LHCN-M2 (cell line): ENCODE measurements around the gene MUC15. TPM values are rescaled to one million over a fixed set of nuclear protein-coding genes. Genes with fewer than 3 reads are reported as not detected.
A peak's percentile ranks its signal among the peaks of the same experiment; 100 is the strongest.
"Not testable (repeated sequence)": the region's sequence is repeated elsewhere in the genome, so short reads cannot be mapped to it uniquely, and the experiment has no call there.

ENCODE experiments used
- DNase-seq: peaks from one replicate; pipeline ENCODE4 v3.0.0-alpha.2; 2012; ENCODE audit warnings: low read depth
- polyA plus RNA-seq: library from polyadenylated mRNA; unstranded; fragments of >200 nt; gene quantifications from one replicate; pipeline ENCODE4 v1.2.1, GENCODE V29; 2012; ENCODE audit warnings: missing spikeins
- total RNA-seq: library from RNA; depleted of rRNA; stranded (reverse); fragments of >200 nt; gene quantifications from 2 replicates; pipeline ENCODE4 v1.2.3, GENCODE V29; 2014; rRNA removed

The MUC15 gene
- total RNA-seq, result not detected in 2 replicates
- polyA plus RNA-seq, result not detected

GRCh38 chr11:26571861-26572654, at the start of gene MUC15:
TSS of gene MUC15 (minus strand) at chr11:26572263. CDS start at chr11:26567094, 5,169 bp downstream.
- DNase-seq, result no peak

- DNase-seq, result peak; percentile 7
Measured at GRCh38 chr11:26621132-26621531, 49.1 kb upstream of the MUC15 start.

DNA sequence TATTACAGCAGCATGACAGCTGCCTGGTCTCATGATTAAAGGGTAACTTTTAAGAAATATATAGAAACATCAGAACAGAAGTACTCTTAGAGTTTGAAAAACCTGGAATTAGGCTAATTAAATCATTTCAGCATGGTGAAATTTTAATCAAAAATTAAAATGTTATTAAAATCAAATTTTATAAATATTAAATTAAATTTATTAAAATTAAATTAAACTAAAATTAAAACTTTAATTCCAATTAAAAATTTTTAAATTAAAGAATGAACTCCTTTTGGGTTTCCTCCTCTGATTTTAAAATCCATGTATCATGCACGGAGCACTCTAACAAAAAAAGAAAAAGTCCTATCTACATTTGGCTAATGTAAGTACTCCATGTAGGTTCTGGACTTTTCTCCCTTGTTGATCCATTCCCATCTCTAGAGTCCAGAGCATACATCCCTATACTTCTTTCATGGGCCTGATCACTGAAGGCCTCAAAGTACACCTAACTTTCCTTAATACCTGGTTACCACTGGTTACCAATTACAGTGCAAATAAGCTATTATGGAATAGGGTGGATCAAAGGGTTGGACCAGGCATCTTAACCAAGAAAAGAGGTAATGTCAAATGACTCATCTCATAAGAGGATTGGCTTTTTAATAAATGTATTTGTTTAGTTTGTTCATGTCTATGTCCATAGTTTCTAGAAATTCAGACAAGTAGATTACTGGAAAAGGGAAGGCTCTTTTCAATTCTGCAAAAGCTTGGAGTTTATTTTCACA, 48.4 kb upstream of the MUC15 start:
- DNase-seq, result no peak

DNA sequence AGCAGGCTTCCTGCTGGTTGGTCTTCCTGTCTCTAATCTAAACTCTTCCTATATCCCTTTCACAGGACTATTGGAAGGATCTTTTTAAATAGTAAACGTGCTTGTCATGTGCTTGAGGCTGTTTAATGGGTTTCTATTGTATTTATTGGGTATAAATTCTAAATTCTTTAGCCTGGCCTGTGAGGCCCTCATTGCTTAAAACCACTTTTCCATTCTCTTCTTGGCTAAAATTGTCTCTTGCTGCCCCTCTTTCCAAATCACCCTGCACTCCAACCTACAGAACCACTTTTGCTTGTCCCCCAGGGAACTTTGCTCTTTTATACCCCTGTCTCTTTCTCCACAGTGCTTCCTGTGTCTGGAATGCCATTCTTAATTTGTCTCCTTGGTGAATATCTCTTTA, 46.4 kb upstream of the MUC15 start:
- DNase-seq, result no peak

GRCh38 chr11:26613759-26614158, 41.7 kb upstream of the MUC15 start:
- DNase-seq, result no peak

GRCh38 chr11:26608507-26609146, 36.6 kb upstream of the MUC15 start:
- no peak for DNase-seq

GRCh38 chr11:26607725-26608506, 35.9 kb upstream of the MUC15 start:
- no peak for DNase-seq

DNA sequence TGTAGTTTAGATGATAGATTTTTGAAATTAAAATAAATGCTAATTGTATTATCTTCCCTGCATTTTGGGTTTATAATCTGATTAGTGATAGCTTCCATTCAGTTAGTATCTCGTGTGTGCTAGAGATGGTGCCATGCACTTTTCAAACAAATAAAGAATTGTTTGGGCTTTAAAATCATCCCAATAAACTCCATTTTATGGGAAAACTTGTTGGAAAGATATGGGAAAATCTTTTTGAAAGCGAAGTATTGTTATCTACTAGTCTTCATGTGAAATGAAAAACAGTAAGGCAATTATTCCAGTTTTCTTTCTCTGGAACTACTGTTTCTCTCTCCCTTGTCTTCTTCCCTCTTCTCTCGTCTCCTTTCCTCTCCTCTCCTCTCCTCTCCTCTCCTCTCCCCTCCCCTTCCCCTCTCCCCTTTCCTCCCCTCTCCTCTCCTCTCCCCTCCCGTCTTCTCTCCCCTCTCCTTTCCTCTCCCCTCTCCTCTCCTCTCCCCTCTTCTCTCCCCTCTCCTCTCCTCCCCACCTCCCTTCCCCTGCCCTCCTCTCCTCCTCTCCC, 27.9 kb upstream of the MUC15 start:
- DNase-seq, result no peak

DNA sequence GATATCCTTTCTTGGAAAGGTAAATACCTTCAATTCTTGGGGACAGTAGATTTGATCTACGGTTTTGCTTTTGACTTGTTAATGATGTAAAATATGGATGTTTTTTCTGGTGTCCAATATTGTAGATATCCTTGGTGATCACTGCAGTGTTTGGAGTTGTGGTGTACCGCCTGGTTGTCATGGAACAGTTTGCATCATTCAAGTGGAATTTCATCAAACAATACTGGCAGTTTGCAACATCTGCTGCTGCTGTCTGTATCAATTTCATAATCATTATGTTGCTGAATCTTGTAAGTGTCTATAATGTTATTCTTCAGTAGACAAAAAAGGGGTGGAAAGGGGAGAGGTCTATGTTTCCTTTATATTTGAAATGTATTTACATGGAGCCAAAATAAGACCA, 27.4 kb upstream of the MUC15 start:
- DNase-seq, result peak; percentile 27

DNA sequence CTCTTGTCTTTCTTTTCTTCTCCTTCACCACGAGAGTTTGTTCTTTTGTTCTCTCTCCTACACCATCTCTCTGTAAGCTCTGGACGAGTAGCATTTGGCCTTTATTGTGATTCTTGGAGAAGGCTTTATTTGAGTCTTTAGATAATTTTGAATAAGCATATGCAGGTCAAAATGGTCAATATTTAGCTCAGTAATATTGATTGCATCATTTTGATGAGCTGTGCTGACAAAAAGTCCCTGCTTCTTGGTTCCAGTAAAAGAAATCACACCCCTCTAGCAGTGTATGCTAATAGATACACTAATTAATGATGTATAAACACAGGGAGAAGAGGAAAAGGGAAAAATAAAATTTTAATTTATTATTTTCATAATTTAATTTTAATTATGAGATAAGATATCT, 25.8 kb upstream of the MUC15 start:
- DNase-seq, result no peak

DNA sequence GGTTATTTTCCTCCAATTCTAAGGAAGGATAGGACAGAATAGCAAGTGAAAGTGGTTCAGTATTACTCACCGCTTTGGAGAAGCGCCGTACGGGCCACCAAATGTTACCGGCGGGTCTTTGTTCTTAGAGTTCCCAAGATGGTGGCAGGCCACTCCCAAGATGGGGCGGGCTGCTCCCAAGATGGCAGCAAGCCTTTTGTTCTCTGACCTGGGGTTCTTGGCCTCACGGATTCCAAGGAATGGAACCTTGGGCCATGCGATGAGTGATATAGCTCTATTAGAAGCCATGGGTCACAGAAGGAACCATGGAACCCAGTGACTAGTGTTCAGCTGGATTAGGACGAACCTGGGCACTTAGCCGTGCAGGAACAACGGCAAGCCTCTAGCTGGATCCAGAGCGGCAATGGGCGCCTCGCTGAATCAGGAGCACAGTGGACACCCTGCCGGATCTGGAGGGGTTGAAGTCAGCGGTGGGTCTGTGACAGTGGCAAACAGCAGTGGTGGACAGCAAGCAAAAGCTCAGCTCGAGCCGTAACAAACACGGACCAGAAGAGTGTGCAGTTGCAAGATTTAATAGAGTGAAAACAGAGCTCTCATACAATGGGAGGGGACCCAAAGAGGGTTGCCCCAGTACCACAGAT, 25.1 kb upstream of the MUC15 start:
- DNase-seq, result not testable (repeated sequence)

DNA sequence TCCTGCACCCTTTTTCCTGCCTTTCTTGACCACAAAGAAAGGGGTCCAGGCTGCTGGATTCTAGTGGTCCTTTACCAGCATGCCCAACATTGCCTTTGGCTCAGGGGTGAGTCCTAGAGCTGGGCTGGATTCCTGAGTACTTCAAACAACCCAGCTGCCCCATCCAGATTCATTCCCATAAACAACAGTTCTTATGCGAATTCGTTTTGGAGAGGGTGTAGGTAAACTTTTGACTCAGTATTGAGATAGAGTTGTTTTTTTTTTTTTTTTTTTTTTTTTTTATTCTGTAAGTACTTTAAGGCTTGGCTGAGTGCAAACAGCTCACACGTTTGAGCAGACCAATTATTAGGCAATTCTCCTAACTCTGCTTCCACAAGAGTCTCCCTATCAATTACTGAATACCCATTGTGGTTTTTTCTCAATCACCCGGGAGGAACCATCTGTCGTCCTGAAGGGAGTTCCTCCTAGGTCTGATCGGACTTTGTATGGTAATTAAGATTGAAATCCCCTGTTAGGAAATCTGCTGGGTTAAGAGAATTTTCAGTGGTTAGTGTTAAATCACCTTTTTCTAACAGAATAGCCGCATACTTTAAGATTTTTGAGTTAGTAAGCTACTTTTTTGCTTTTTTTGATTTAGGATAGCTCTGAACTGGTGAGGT, 23.3 kb upstream of the MUC15 start:
- not testable (repeated sequence) for DNase-seq

DNA sequence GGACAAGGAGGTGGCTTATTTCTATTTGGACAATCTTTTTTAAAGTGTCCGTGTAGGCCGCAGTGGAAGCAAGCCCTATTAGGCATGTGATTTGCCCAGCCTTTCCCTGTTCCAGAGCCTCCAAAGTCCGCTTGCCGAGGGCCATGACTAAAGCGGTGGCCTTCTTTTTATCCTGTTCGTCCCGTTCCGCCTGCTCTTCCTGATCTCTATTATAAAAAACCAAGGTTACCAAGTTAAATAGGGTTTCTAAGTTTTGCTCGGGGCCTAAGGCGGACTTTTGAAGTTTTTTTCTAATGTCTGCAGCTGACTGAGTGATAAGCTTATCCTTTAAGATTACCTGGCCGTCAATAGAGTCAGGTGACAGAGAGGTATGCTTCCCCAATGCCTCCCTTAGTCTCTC, 21.6 kb upstream of the MUC15 start:
- DNase-seq, result no peak

GRCh38 chr11:26587073-26587472, 15.0 kb upstream of the MUC15 start:
- no peak for DNase-seq

- no peak for DNase-seq
Measured at GRCh38 chr11:26584818-26585217, 12.8 kb upstream of the MUC15 start.

- DNase-seq, result no peak
Measured at GRCh38 chr11:26583550-26583949, 11.5 kb upstream of the MUC15 start.

DNA sequence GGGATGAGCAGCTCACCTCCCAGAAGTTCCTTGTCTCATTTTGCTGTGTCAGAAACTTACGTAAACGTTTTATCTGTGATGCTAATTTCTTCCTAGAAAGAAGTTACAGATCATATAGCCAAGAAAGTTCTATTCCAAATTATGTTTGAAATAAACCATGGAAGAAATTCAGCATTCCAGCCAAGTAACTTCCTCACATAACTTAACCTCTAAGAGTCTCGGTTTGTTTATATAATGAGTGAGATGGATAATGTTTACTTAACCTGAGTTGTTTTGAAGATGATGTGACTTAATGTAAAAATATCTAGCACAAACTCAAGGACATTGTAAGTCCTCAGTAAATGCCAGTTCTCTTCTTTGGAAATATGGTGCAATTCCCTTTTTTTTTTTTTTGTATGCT, 8.9 kb upstream of the MUC15 start:
- DNase-seq, result no peak

- no peak for DNase-seq
Measured at GRCh38 chr11:26579683-26580082, 7.6 kb upstream of the MUC15 start.

- no peak for DNase-seq
Measured at GRCh38 chr11:26578998-26579661, 7.1 kb upstream of the MUC15 start.

DNA sequence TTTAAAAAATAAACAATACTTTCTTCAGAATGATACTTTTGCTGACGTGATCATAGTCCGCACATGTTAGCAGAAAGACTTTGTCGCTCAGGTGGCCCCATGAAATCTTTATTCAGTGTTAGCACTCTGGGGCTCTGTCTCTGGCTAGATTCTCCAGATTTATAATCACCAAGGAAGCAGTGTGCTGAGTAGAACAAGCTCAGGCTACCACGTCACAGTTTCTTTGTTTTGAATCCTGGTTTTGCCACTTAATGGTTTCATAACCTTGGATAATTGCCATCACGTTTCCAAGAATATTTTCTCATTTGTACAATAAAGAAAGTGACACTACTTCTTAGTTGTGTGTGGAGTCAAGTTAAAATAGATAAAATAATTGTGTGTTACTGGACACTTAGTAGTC, 3.9 kb upstream of the MUC15 start:
- DNase-seq, result no peak
